Measurements from ENCODE around the gene POLR2C.

POLR2C gene

DNA sequence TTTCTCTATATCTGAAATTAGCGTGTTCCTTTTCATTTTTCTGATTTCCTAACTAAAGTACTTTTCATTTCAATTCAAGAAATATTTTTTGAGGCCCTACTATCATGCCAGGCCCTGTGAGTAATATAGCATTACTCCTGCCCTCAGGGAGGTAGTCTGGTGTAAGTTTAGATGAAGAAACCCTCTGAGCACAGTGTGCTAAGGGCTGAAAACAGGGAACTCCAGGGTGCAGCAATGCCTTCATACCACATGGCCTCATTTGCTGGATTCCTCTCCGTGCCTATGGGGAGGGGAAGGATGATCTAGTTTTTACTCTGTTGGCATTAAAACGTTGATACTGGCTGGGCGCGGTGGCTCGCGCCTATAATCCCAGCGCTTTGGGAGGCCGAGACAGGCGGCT, 10.5 kb upstream of the POLR2C start:
- no peak for DNase-seq

- no peak for DNase-seq
These were observed 491 bp downstream of the POLR2C start for GRCh38 chr16:57462978-57463362.

GRCh38 chr16:57464523-57464922, 2.0 kb downstream of the POLR2C start:
- DNase-seq, result no peak

DNA sequence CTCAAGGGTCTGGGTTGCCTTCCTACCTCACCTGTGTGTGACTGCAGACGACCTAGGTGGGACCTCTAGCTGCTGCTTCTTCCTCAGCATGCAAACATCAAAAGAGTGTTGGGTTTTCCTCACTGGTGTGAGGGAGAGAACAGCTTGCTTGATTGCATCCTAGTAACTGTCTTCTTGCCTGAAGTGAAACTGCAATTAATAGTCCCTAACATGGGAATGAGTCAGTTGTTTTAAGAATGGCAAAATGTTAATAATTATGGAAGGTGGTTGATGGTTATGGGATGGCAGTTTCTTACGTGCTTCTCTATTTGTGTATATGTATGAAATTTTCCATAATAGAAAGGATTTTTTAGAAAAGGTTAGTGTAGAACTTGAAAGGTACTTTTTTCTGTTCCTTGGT, 5.9 kb downstream of the POLR2C start:
- no peak for DNase-seq

DNA sequence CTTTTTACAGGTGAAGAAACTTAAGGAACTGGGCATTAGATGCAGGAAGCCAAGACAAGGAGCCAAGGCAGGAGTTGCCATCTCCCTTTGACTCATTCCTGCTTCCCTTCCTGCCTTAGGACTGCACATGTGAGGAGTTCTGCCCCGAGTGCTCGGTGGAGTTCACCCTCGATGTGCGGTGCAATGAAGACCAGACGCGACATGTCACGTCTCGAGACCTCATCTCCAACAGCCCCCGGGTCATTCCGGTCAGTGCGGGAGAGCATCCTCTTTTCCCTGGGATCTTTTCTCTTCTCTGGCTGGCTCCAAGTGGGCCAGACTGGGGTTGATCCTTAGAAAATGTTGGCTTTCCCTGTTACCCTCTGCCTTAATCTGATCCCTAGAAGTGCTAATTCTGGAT, 6.6 kb downstream of the POLR2C start:
- no peak for DNase-seq

DNA sequence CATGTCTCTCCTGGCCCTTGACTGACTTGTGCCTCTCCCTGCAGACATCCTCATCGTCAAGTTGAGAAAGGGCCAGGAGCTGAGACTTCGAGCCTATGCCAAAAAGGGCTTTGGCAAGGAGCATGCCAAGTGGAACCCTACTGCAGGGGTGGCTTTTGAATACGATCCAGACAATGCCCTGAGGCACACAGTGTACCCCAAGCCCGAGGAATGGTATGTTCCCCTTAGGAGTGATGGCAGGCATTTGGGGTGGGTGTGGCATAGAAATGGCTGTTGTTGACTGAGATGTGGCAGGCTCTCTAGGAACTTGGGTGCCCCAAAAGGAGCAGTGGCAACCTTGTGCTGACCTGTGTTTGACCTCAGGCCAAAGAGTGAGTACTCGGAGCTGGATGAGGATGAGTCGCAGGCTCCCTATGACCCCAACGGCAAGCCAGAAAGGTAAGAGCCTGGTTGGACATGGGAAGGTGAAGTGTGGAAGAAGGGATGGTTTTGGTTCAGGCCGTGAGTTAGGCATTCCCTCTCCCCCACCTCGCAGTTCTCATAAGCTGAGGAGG, 7.5 kb downstream of the POLR2C start:
- DNase-seq, result no peak

DNA sequence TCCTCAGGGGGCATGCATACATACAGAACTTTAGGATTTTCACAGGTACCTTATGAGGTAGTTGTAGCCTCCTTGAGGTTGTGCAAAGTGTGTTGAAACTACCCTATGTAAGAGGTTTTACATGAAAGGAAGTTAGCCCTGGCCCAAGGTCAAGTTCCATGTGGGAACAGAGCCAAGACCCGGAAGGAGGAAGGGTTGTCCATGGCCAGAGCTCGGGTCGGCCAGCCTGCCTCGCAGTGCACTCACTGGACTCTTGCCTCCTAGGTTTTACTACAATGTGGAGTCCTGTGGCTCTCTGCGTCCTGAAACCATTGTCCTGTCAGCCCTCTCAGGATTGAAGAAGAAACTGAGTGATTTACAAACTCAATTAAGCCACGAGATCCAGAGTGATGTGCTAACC, 8.2 kb downstream of the POLR2C start:
- DNase-seq, result no peak

GRCh38 chr16:57471209-57471608, 8.7 kb downstream of the POLR2C start:
- no peak for DNase-seq

DNA sequence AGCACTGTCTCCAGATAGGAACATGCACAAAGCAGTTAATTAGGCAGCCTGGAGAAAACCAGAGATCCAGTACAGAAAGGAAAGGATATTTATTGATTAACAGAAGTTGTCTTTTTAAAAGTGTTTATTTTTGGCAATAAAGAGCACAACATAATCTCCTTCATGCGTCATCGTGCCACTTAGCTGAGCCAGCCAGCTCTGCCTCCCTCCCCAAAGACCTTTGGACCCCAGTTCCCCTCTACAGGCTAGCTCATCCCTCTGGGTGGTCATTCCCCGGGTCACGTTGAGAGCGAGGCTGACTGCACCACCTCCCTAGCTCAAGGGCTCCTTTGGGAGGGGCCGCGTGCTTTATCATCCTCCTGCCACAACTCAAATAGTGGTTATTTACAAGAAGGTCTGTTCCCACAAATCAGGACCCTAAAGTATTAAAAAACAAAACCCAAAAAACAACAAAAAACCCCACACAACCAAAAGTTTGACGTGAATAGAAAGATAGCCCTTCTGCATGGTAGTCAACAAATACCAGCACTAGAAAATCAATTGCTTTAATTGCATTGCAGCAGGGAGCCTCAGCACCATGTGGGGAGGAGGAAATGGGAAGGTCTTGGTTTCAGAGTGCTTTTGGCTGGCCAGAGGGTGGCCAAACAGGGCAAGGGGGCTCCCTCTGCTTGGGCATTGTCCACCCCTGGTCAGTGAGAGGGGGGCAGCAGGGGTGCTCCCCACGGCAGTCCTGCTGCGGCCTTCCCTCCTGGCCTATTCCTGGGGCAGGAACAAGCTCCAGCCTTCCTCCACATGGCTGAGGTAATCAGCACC, 9.6 kb downstream of the POLR2C start:
- no peak for DNase-seq

DNA sequence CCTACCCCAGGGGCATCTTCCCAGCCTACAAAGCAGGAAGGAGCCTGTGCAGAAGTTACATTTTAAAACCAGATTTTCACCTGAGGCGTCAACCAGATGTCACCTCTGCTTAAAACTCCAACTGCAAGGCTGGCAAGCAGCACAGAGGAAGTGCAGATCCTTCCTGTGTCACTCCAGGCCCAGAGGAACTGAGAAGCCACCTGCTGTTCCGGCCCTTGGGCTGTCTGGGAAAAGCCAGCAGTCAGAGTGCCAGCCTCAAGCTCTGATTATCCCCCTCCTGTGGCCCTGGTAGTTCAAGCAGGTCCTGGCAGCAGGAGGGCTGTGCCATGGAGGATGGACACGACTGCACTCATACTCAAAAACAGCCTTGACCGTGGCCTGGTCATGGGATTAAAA, 10.2 kb downstream of the POLR2C start:
- no peak for DNase-seq

DNA sequence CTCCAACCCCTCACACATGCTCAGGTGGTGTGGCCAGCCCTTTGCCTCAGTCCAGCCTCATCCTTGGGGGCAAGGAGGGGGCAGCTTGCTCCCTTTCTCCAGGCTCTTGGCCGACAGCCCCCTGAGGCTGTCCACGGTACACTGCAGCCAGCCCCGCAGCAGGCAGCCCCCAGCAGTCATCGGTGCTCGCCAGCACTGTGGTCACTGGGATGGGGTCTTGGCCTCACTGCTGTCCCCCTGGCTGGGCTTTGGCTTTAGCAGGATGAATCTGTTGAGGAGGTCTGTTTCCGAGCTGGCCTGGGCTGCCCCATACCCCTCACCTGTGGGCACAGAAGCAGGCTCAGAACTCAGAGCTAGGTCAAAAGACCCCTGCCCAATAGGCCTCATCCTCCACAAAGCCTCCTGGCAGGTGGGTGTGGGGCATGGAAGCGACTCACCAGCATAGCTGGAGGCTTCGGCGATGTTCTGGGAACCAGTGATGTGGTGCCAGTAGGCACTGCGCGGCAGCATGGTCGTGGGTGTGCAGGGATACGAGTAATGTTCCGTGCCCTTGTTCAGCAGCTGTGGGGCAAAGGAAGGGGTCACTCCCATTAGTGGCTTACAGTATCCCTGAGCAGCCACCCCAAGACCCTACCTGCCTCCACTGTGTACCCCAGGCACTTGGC, 10.8 kb downstream of the POLR2C start:
- DNase-seq, result no peak

GRCh38 chr16:57473906-57474305, 11.4 kb downstream of the POLR2C start:
- DNase-seq, result no peak

- no peak for DNase-seq
These were observed 12.5 kb downstream of the POLR2C start for GRCh38 chr16:57474671-57475661.

DNA sequence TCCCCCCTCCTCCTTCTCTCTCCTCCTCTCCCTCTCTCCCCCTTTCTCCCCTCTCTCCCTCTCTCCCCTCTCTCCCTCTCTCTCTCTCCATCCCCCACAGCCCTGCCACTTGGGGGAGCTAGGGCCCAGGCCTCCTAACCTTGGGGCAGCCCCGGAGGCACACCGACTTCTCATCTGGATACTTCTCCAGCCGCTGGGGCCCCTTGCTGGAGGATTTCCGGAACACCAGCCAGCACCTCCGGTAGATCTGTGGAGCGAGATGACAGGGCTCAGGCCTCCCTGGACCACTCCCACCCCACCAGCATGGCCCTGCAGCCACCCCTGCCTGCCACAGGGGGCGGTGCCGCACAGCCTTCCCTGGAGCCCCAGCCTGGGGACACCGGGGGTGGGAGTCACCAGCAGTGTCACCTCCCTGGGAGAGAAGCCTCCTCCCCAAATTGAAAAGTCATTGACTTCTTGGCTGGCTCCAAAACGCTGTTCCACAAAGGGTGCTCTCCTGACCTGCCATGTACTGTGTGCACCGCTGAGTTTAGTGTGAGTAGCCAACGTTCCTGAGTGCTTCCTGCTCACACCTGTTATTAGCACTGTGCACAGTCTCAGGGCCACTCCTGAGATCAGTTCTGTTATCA, 13.3 kb downstream of the POLR2C start:
- DNase-seq, result no peak

DNA sequence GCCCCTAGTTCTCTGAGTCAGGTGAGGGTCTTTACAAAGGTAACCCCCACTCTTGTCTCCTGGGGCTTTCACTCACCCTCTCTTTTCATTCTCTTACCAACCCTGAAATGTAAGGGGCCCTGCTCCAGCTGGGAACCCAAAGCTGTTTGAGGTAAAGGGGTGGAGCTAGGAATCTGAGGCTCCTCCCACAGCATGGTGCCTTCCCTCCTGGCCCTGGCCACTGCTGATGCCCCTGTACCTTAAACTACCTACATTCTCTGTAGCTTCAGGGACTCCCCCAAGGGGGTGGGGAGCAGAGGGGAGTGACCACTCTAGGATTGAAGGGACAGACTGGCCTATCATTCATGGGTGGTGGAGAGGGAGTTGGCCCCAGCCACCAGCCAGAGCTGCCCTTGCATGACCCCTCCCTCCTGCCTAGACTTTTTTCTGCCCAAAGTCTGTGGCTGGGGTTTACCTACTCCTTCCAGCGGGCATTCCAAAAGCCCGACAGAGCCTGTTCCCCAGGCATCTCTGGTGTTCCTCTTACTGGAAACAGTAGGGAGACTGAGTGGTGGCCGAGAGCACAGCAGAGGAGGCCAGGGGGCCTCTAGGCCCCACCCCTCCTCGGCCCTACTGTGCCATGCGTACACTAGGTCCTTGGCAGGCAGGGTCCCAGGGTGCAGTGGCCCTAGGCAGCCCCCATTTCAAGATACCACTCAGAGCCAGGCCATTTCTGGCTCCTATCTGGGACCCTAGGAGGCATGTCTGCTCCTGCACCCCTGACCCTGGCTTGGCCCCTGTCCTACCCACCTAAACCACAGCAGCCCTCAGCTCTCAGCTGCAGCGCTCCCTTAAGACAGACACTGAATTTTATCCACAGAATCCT, 14.3 kb downstream of the POLR2C start:
- DNase-seq, result no peak

GRCh38 chr16:57477531-57478202, 15.2 kb downstream of the POLR2C start:
- no peak for DNase-seq

GRCh38 chr16:57478396-57479204, 16.1 kb downstream of the POLR2C start:
- DNase-seq, result no peak

DNA sequence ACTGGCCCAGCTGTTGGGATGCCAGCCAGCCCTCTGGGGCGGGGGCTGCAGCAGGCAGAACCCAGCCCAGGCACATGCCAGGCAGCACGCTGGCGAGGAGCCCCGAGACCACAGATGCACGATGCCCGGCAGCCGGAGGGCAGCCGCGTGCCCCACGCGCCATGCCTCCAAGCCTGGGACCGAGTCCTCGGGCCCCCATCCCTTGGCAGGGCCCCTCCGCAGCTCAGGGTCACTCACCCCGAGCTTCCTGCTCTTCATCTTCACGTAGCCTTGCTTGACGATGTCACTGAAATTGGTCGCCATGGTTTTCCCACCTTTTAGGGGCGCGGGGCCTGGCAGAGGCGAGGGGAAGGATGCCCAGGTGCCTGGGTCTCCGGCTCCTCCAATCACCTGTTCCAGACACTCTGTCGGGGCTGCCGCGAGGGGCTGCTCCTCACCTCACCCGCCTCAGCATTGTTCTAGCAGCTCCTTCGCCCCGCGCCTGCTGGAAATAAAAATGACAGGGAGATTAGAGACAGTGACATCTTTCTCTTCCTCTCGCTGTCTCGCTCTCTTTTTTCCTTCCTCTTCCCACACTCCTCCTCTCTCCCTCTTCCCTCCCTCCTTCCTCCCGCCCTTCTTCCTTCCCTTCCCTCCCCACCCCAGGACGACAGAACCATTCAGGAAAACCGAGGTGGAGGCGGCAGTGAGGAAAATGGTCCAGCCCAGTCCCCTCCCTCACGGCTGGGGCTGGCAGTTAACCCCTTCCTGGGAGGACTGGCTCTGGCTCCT, 16.9 kb downstream of the POLR2C start:
- no peak for DNase-seq

Measured in NCI-H1105 (cell line).